Neural cell (in vitro differentiated cells): Measurements from ENCODE around the gene ZC3H12D. TPM values are rescaled to one million over a fixed set of nuclear protein-coding genes. Genes with fewer than 3 reads are reported as not detected.

ENCODE experiments used
- H2AFZ ChIP-seq: fragments of 200-600, 300-800 bp; sonication (generic), shearing (Covaris generic); 2 replicates; pipeline ENCODE4 v1.6.0; 2014; ENCODE audit warnings: low read depth, mild to moderate bottlenecking, antibody characterized with exemption, low read length, moderate library complexity
- H3F3A ChIP-seq: fragments of 200-600 bp; shearing (Covaris generic); 2 replicates; pipeline ENCODE4 v1.6.1; 2016; ENCODE audit warnings: mild to moderate bottlenecking, moderate library complexity, mixed read lengths, antibody characterized with exemption, low read length; ENCODE audit not compliant: insufficient read depth, poor library complexity, severe bottlenecking
- H3K27ac ChIP-seq: fragments of 200-600, 300-800 bp; sonication (generic), shearing (Covaris generic); 2 replicates; pipeline ENCODE4 v1.5.1; 2014; ENCODE audit warnings: mild to moderate bottlenecking, low read length, moderate library complexity
- H3K27me3 ChIP-seq: fragments of 300-800, 200-600 bp; sonication (generic), shearing (Covaris generic); 2 replicates; pipeline ENCODE4 v1.6.0; 2014; ENCODE audit warnings: mild to moderate bottlenecking, low read depth, low read length, moderate library complexity; ENCODE audit not compliant: insufficient read depth
- H3K36me3 ChIP-seq: fragments of 300-800, 200-600 bp; sonication (generic), shearing (Covaris generic); 2 replicates; pipeline ENCODE4 v1.5.1; 2014; ENCODE audit warnings: mild to moderate bottlenecking, antibody characterized with exemption, low read length, moderate library complexity; ENCODE audit not compliant: insufficient read depth
- H3K4me2 ChIP-seq: fragments of 300-800, 200-600 bp; sonication (generic), shearing (Covaris generic); 2 replicates; pipeline ENCODE4 v1.6.0; 2014; ENCODE audit warnings: mild to moderate bottlenecking, low read length
- H3K4me3 ChIP-seq: fragments of 300-800, 200-600 bp; sonication (generic), shearing (Covaris generic); 2 replicates; pipeline ENCODE4 v1.5.1; 2014; ENCODE audit warnings: mild to moderate bottlenecking, low read length, moderate library complexity
- H3K79me2 ChIP-seq: fragments of 200-600 bp; shearing (Covaris generic); replicated peaks from 2 replicates; pipeline ENCODE4 v1.6.0; 2014; ENCODE audit warnings: mild to moderate bottlenecking, low read length, moderate library complexity; ENCODE audit not compliant: insufficient read depth
- H3K9ac ChIP-seq: fragments of 300-800, 200-600 bp; sonication (generic), shearing (Covaris generic); 2 replicates; pipeline ENCODE4 v1.6.1; 2016; ENCODE audit warnings: mild to moderate bottlenecking, low read length, mixed read lengths
- H3K9me2 ChIP-seq: fragments of 200-600 bp; shearing (Covaris generic); 2 replicates; pipeline ENCODE4 v1.6.1; 2016; ENCODE audit warnings: mild to moderate bottlenecking, low read length, mixed read lengths; ENCODE audit not compliant: insufficient read depth
- H3K9me3 ChIP-seq: fragments of 200-600, 300-800 bp; sonication (generic), shearing (Covaris generic); 2 replicates; pipeline ENCODE4 v1.6.1; 2016; ENCODE audit warnings: mild to moderate bottlenecking, mixed run types, low read length, moderate library complexity, mixed read lengths
- H4K20me1 ChIP-seq: fragments of 200-600 bp; shearing (Covaris generic); 2 replicates; pipeline ENCODE4 v1.6.1; 2016; ENCODE audit warnings: mild to moderate bottlenecking, mixed run types; ENCODE audit not compliant: insufficient read depth
- CTCF ChIP-seq: fragments of 450-650 bp; IDR thresholded peaks from 2 replicates; pipeline ENCODE4 v1.5.1; 2014; ENCODE audit warnings: antibody characterized with exemption, mild to moderate bottlenecking, moderate library complexity; ENCODE audit not compliant: poor library complexity, severe bottlenecking
- EP300 ChIP-seq: fragments of 450-650 bp; conservative IDR thresholded peaks from 2 replicates; pipeline ENCODE4 v1.6.1; 2014; ENCODE audit warnings: antibody characterized with exemption, mild to moderate bottlenecking, moderate library complexity; ENCODE audit not compliant: poor library complexity, severe bottlenecking
- EZH2 ChIP-seq: fragments of 200-600, 300-800 bp; shearing (Covaris generic), sonication (generic); IDR thresholded peaks from 2 replicates; pipeline ENCODE4 v1.6.1; 2014; ENCODE audit warnings: antibody characterized with exemption, low read length, borderline replicate concordance, mild to moderate bottlenecking; ENCODE audit not compliant: insufficient read depth, poor library complexity, severe bottlenecking
- MXI1 ChIP-seq: fragments of 450-650 bp; conservative IDR thresholded peaks from 2 replicates; pipeline ENCODE4 v1.6.1; 2014; ENCODE audit warnings: antibody characterized with exemption, mild to moderate bottlenecking; ENCODE audit not compliant: poor library complexity, severe bottlenecking
- POLR2AphosphoS5 ChIP-seq: IDR thresholded peaks from 2 replicates; pipeline ENCODE4 v1.6.1; 2012
- RAD21 ChIP-seq: fragments of 450-650 bp; conservative IDR thresholded peaks from 2 replicates; pipeline ENCODE4 v1.6.1; 2014; ENCODE audit warnings: antibody characterized with exemption, mild to moderate bottlenecking, moderate library complexity
- REST ChIP-seq: IDR thresholded peaks from 2 replicates; pipeline ENCODE4 v1.6.1; 2012; ENCODE audit warnings: borderline replicate concordance
- TAF1 ChIP-seq: IDR thresholded peaks from 2 replicates; pipeline ENCODE4 v1.6.1; 2012; ENCODE audit warnings: low read depth
- polyA plus RNA-seq: library from polyadenylated mRNA; depleted of rRNA; stranded (reverse); fragments of >200 nt; gene quantifications from 2 replicates; pipeline ENCODE4 v1.2.3, GENCODE V29; 2014

ZC3H12D gene
- polyA plus RNA-seq, 1 donor from 2014 or later = 1.0 TPM

GRCh38 chr6:149487316-149487715 lies 2.5 kb upstream of the ZC3H12D start:
- no peaks in the 10 kb centered on the region for H3K9me3 ChIP-seq
- no peak overlapping the region for H3K4me3 ChIP-seq
- H3K9me2 ChIP-seq = no peaks in the 10 kb centered on the region
- H3K27ac ChIP-seq = no peak overlapping the region
- no peaks in the 10 kb centered on the region for H4K20me1 ChIP-seq
- H3K9ac ChIP-seq = no peak overlapping the region
- no peaks in the 10 kb centered on the region for H3K36me3 ChIP-seq
- no peaks in the 10 kb centered on the region for H3K27me3 ChIP-seq
- no peak for TF ChIP-seq MXI1
- TF ChIP-seq REST = no peak
- TF ChIP-seq EZH2 = no peak
- no peak for TF ChIP-seq EP300
- TF ChIP-seq CTCF = no peak
- TF ChIP-seq TAF1 = no peak
- TF ChIP-seq RAD21 = no peak
- H3K79me2 ChIP-seq = no peaks in the 10 kb centered on the region
- no peak overlapping the region for H2AFZ ChIP-seq
- H3F3A ChIP-seq = no peaks in the 10 kb centered on the region
- no peak overlapping the region for H3K4me2 ChIP-seq

- Histone ChIP-seq H3K27me3 (no peaks in the 10 kb centered on the region), H3K9ac (no peak overlapping the region), H3F3A (no peaks in the 10 kb centered on the region), H3K79me2 (no peaks in the 10 kb centered on the region), H3K4me3 (no peak overlapping the region), H3K36me3 (no peaks in the 10 kb centered on the region), H3K27ac (no peak overlapping the region), H2AFZ (no peak overlapping the region), H3K4me2 (no peak overlapping the region), H3K9me2 (no peaks in the 10 kb centered on the region), H3K9me3 (no peaks in the 10 kb centered on the region), H4K20me1 (no peaks in the 10 kb centered on the region)
- TF ChIP-seq EZH2 = no peak
- TF ChIP-seq REST = no peak
- no peak for TF ChIP-seq TAF1
- no peak for TF ChIP-seq POLR2AphosphoS5
- no peak for TF ChIP-seq MXI1
- TF ChIP-seq RAD21 = no peak
These were observed 762 bp downstream of the ZC3H12D start for GRCh38 chr6:149483849-149484655.
